ENCODE results near the gene MYOD1. TPM values are rescaled to one million over a fixed set of nuclear protein-coding genes. Genes with fewer than 3 reads are reported as not detected.

MYOD1 gene
- total RNA-seq, 1 experiment from 2014 or later, result not detected

GRCh38 chr11:17738151-17738973, 19.0 kb downstream of the MYOD1 start:
- ChIA-PET POLR2A (ENCODE audit: low non-redundant PET) (no interaction called here), CTCF (no interaction called here)
- no peak for DNase-seq (ENCODE audit: low spot score)
- BruUV-seq (replicated peaks), result no TSS peak
- no peak for TF ChIP-seq EZH2 (IDR thresholded peaks at IDR 0.05; ENCODE audit: borderline replicate concordance, low read depth, low read length, poor library complexity, severe bottlenecking)
- TF ChIP-seq, protein P1, sequence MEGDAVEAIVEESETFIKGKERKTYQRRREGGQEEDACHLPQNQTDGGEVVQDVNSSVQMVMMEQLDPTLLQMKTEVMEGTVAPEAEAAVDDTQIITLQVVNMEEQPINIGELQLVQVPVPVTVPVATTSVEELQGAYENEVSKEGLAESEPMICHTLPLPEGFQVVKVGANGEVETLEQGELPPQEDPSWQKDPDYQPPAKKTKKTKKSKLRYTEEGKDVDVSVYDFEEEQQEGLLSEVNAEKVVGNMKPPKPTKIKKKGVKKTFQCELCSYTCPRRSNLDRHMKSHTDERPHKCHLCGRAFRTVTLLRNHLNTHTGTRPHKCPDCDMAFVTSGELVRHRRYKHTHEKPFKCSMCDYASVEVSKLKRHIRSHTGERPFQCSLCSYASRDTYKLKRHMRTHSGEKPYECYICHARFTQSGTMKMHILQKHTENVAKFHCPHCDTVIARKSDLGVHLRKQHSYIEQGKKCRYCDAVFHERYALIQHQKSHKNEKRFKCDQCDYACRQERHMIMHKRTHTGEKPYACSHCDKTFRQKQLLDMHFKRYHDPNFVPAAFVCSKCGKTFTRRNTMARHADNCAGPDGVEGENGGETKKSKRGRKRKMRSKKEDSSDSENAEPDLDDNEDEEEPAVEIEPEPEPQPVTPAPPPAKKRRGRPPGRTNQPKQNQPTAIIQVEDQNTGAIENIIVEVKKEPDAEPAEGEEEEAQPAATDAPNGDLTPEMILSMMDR (conservative IDR thresholded peaks at IDR 0.05; ENCODE audit: low read depth, low read length), result no peak
- Histone ChIP-seq H3K4me1 (ENCODE audit: insufficient read depth, low read length, poor library complexity, severe bottlenecking) (no peaks in the 10 kb centered on the region), H3K4me3 (ENCODE audit: low read depth, low read length, poor library complexity, severe bottlenecking) (no peak overlapping the region), H3K27ac (ENCODE audit: low read depth, low read length, poor library complexity, severe bottlenecking) (no peak overlapping the region), H3K9me3 (ENCODE audit: low read depth, low read length, poor library complexity, severe bottlenecking) (no peaks in the 10 kb centered on the region), H3K27me3 (replicated peaks; ENCODE audit: insufficient read depth, low read depth, low read length, poor library complexity) (peaks cover 10% of the 10 kb centered on the region), H3K36me3 (ENCODE audit: insufficient read depth, low read length, poor library complexity, severe bottlenecking) (no peaks in the 10 kb centered on the region)
- intact Hi-C loops (cut with micrococcal nuclease; ENCODE audit: unreplicated experiment), result loop anchor here (10.0 kb wide), 1 partner anchor 354 kb away; the partner anchor contains the start of gene KCNJ11

DNA sequence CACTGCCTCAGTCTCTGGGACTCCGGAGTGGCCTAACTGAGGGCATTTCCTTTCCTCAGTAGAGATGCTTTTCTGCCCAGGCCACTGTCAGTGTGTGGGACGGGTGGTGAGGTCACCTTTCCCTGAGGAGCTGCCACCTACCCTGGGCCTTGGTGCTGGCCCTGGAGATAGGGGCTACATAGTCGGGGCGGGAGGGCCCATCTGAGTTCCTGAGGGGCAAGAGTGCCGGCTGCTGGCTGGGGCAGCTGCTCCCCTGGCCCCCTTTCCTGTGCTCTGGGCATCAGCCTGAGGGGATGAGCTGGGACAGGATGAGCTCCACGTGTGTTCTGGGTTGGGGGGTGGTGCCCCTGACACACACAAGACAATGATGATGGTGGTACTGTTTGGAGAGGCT, 20.6 kb downstream of the MYOD1 start:
- H3K27ac ChIP-seq (ENCODE audit: low read depth, low read length, poor library complexity, severe bottlenecking), result no peak overlapping the region
- POLR2A ChIA-PET (ENCODE audit: low non-redundant PET), result no interaction called here
- no peak overlapping the region for H3K4me3 ChIP-seq (ENCODE audit: low read depth, low read length, poor library complexity, severe bottlenecking)
- TF ChIP-seq, protein P1 (conservative IDR thresholded peaks at IDR 0.05; ENCODE audit: low read depth, low read length), result no peak
- no peak for TF ChIP-seq EZH2 (IDR thresholded peaks at IDR 0.05; ENCODE audit: borderline replicate concordance, low read depth, low read length, poor library complexity, severe bottlenecking)
- H3K4me1 ChIP-seq (ENCODE audit: insufficient read depth, low read length, poor library complexity, severe bottlenecking), result no peaks in the 10 kb centered on the region
- DNase-seq (ENCODE audit: low spot score), result no peak
- intact Hi-C loops (cut with micrococcal nuclease; ENCODE audit: unreplicated experiment), result loop anchor here (10.0 kb wide), 1 partner anchor 355 kb away; the partner anchor contains the start of gene KCNJ11
- BruUV-seq (replicated peaks), result no TSS peak
- no peaks in the 10 kb centered on the region for H3K9me3 ChIP-seq (ENCODE audit: low read depth, low read length, poor library complexity, severe bottlenecking)
- peaks cover 6% of the 10 kb centered on the region for H3K27me3 ChIP-seq (replicated peaks; ENCODE audit: insufficient read depth, low read depth, low read length, poor library complexity)
- H3K36me3 ChIP-seq (ENCODE audit: insufficient read depth, low read length, poor library complexity, severe bottlenecking), result no peaks in the 10 kb centered on the region
- CTCF ChIA-PET, result no interaction called here

- H3K27me3 ChIP-seq (replicated peaks; ENCODE audit: insufficient read depth, low read depth, low read length, poor library complexity), result peaks cover 5% of the 10 kb centered on the region
- BruUV-seq (replicated peaks), result no TSS peak
- no peaks in the 10 kb centered on the region for H3K36me3 ChIP-seq (ENCODE audit: insufficient read depth, low read length, poor library complexity, severe bottlenecking)
- ChIA-PET POLR2A (ENCODE audit: low non-redundant PET) (no interaction called here), CTCF (no interaction called here)
- no peak for TF ChIP-seq EZH2 (IDR thresholded peaks at IDR 0.05; ENCODE audit: borderline replicate concordance, low read depth, low read length, poor library complexity, severe bottlenecking)
- TF ChIP-seq, protein P1 (conservative IDR thresholded peaks at IDR 0.05; ENCODE audit: low read depth, low read length), result no peak
- H3K27ac ChIP-seq (ENCODE audit: low read depth, low read length, poor library complexity, severe bottlenecking), result no peak overlapping the region
- no peak overlapping the region for H3K4me3 ChIP-seq (ENCODE audit: low read depth, low read length, poor library complexity, severe bottlenecking)
- no peaks in the 10 kb centered on the region for H3K9me3 ChIP-seq (ENCODE audit: low read depth, low read length, poor library complexity, severe bottlenecking)
- H3K4me1 ChIP-seq (ENCODE audit: insufficient read depth, low read length, poor library complexity, severe bottlenecking), result no peaks in the 10 kb centered on the region
- intact Hi-C loops (cut with micrococcal nuclease; ENCODE audit: unreplicated experiment), result no loop called here
- no peak for DNase-seq (ENCODE audit: low spot score)
Measured at GRCh38 chr11:17740649-17741235, 21.4 kb downstream of the MYOD1 start.
